GM12878 (cell line): ENCODE measurements around the gene CCDC88C. TPM values are rescaled to one million over a fixed set of nuclear protein-coding genes. Genes with fewer than 3 reads are reported as not detected.

ENCODE experiments used
- ATF2 ChIP-seq: IDR thresholded peaks from 2 replicates; pipeline ENCODE4 v1.6.1; 2012; ENCODE audit warnings: low read length, inconsistent platforms
- ATF7 ChIP-seq: fragments of 450-650 bp; IDR thresholded peaks from 2 replicates; pipeline ENCODE4 v1.6.1; 2016; ENCODE audit warnings: low read depth, mild to moderate bottlenecking
- MTA2 ChIP-seq: fragments of 450-650 bp; IDR thresholded peaks from 2 replicates; pipeline ENCODE4 v1.6.1; 2016; ENCODE audit warnings: low read depth, mild to moderate bottlenecking, moderate library complexity
- MYC ChIP-seq: IDR thresholded peaks from 2 replicates; pipeline ENCODE4 v1.6.1; 2011; ENCODE audit warnings: mild to moderate bottlenecking, low read length, moderate library complexity, inconsistent platforms; ENCODE audit not compliant: insufficient read depth, insufficient replicate concordance, insufficient read length, severe bottlenecking
- NRF1 ChIP-seq: conservative IDR thresholded peaks from 2 replicates; pipeline ENCODE4 v1.6.1; 2011; ENCODE audit warnings: mild to moderate bottlenecking, low read depth, low read length, improper control_type of control experiment
- SIN3A ChIP-seq: IDR thresholded peaks from 2 replicates; pipeline ENCODE4 v1.6.1; 2012; ENCODE audit warnings: low read depth, low read length, improper control_type of control experiment
- SPI1 ChIP-seq: IDR thresholded peaks from 2 replicates; pipeline ENCODE4 v1.6.1; 2011; ENCODE audit warnings: low read depth, mild to moderate bottlenecking, low read length, moderate library complexity, borderline replicate concordance; ENCODE audit not compliant: insufficient read depth
- SREBF2 ChIP-seq: IDR thresholded peaks from 2 replicates; pipeline ENCODE4 v1.6.1; 2012; ENCODE audit warnings: mild to moderate bottlenecking, low read length
- TCF7 ChIP-seq: IDR thresholded peaks from 2 replicates; pipeline ENCODE4 v1.6.1; 2014; ENCODE audit warnings: antibody characterized with exemption, borderline replicate concordance
- ZNF274 ChIP-seq: IDR thresholded peaks from one replicate; pipeline ENCODE4 v1.8.0; 2011; ENCODE audit not compliant: insufficient read length, insufficient read depth
- ZNF384 ChIP-seq: IDR thresholded peaks from 2 replicates; pipeline ENCODE4 v1.6.1; 2012; ENCODE audit warnings: low read depth, mild to moderate bottlenecking, low read length, improper control_type of control experiment, borderline replicate concordance
- polyA plus RNA-seq, 11 experiments: library from polyadenylated mRNA; depleted of rRNA in 4 of 11; unstranded in 6 of 11; stranded (reverse) in 5 of 11; fragments of >200 nt; fragmentation: Nextera tagmentation in 4 of 11; fragmentation: Illumina TruSeq in 1 of 11; extraction: Ambion mirVana in 4 of 11; extraction: Trizol in 1 of 11; gene quantifications; 1 replicate in 1 of 11; 2 replicates in 10 of 11; pipeline versions ENCODE4 v1.2.1 to v1.2.3, GENCODE V29; 2011 to 2016; ENCODE audit warnings: inconsistent platforms in 2 of 11, missing spikeins in 2 of 11, low read depth in 1 of 11
- total RNA-seq, 4 experiments: library from RNA; depleted of rRNA in 3 of 4; stranded (reverse); fragments of >200 nt in 3 of 4; fragmentation: Illumina TruSeq in 1 of 4; extraction: Trizol in 1 of 4; gene quantifications; 2 replicates each; pipeline versions ENCODE4 v1.2.1 to v1.2.3, GENCODE V29; 2013 to 2021
- TF ChIP-seq, protein P1 (sequence below): fragments of 450-650 bp; IDR thresholded peaks from 2 replicates; pipeline ENCODE4 v1.6.1; 2016; ENCODE audit warnings: mild to moderate bottlenecking

CCDC88C gene
- total and polyA plus RNA-seq, 10 of the 15 experiments (the other 5 are each of a cell fraction or from before 2014, with no cell fraction given) = 4.0 to 79.6 (median 36.6) TPM

- TF ChIP-seq, protein P1, sequence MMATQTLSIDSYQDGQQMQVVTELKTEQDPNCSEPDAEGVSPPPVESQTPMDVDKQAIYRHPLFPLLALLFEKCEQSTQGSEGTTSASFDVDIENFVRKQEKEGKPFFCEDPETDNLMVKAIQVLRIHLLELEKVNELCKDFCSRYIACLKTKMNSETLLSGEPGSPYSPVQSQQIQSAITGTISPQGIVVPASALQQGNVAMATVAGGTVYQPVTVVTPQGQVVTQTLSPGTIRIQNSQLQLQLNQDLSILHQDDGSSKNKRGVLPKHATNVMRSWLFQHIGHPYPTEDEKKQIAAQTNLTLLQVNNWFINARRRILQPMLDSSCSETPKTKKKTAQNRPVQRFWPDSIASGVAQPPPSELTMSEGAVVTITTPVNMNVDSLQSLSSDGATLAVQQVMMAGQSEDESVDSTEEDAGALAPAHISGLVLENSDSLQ = no peak
- TF ChIP-seq ATF2 (no peak), MTA2 (no peak), TCF7 (no peak), ZNF384 (no peak), ATF7 (no peak), SIN3A (no peak), NRF1 (no peak), ZNF274 (no peak), MYC (no peak), SREBF2 (no peak), SPI1 (no peak)
Observed at GRCh38 chr14:91395466-91395865, 22.2 kb downstream of the CCDC88C start (continued).
